Progenitor cell of endocrine pancreas (in vitro differentiated cells): ENCODE measurements around the gene MAG. TPM values are rescaled to one million over a fixed set of nuclear protein-coding genes. Genes with fewer than 3 reads are reported as not detected.

Experiments used
- DNase-seq: peaks from one replicate; pipeline ENCODE4 v3.0.0; 2021; ENCODE audit warnings: low spot score; ENCODE audit not compliant: unreplicated experiment
- H3K27ac Mint-ChIP-seq: 2 replicates; pipeline ENCODE4 v1.8.0; 2021; ENCODE audit warnings: mild to moderate bottlenecking, moderate library complexity, mixed read lengths
- H3K27me3 Mint-ChIP-seq: 2 replicates; pipeline ENCODE4 v1.8.0; 2021; ENCODE audit warnings: mixed read lengths
- H3K36me3 Mint-ChIP-seq: 2 replicates; pipeline ENCODE4 v1.8.0; 2022; ENCODE audit warnings: mixed read lengths; ENCODE audit not compliant: insufficient read depth
- H3K4me1 Mint-ChIP-seq: 2 replicates; pipeline ENCODE4 v1.8.0; 2021; ENCODE audit warnings: low read depth, mixed read lengths
- H3K4me3 Mint-ChIP-seq: 2 replicates; pipeline ENCODE4 v1.8.0; 2021; ENCODE audit warnings: low read depth, mild to moderate bottlenecking, moderate library complexity, mixed read lengths
- H3K9me3 Mint-ChIP-seq: 2 replicates; pipeline ENCODE4 v1.8.0; 2021; ENCODE audit warnings: low read depth, mixed read lengths
- CTCF ChIP-seq: fragments of 200-600 bp; sonication (generic); IDR thresholded peaks from one replicate; pipeline ENCODE4 v1.5.0; 2021; ENCODE audit warnings: antibody characterized with exemption, mild to moderate bottlenecking; ENCODE audit not compliant: unreplicated experiment
- total RNA-seq: library from RNA; stranded (reverse); gene quantifications from 2 replicates; pipeline ENCODE4 v1.2.1, GENCODE V29; 2021

Gene MAG
- total RNA-seq, 1 donor from 2014 or later: 1.4 TPM

- Mint-ChIP-seq H3K9me3 (no peaks in the 10 kb centered on the region), H3K27me3 (peaks cover 11% of the 10 kb centered on the region), H3K36me3 (no peaks in the 10 kb centered on the region), H3K4me3 (no peak within 1 kb of the TSS), H3K27ac (no peak within 1 kb of the TSS), H3K4me1 (no peaks in the 10 kb centered on the region)
- no peak for TF ChIP-seq CTCF
- DNase-seq: no peak
Observed at GRCh38 chr19:35328851-35329285, 36.9 kb downstream of the MAG start, which contains the start of gene CD22. TSS of gene CD22 (plus strand) at chr19:35329187. CDS start at chr19:35332041, 2,854 bp downstream.

GRCh38 chr19:35329323-35329722 lies 37.4 kb downstream of the MAG start:
- TF ChIP-seq CTCF: no peak
- Mint-ChIP-seq H3K4me3 (no peak overlapping the region), H3K27ac (no peak overlapping the region), H3K9me3 (no peaks in the 10 kb centered on the region), H3K36me3 (no peaks in the 10 kb centered on the region), H3K4me1 (no peaks in the 10 kb centered on the region), H3K27me3 (peaks cover 11% of the 10 kb centered on the region)
- no peak for DNase-seq

GRCh38 chr19:35330475-35330874 lies 38.5 kb downstream of the MAG start:
- no peaks in the 10 kb centered on the region for H3K4me1 Mint-ChIP-seq
- peaks cover 11% of the 10 kb centered on the region for H3K27me3 Mint-ChIP-seq
- no peaks in the 10 kb centered on the region for H3K9me3 Mint-ChIP-seq
- TF ChIP-seq CTCF: no peak
- H3K4me3 Mint-ChIP-seq: no peak overlapping the region
- no peaks in the 10 kb centered on the region for H3K36me3 Mint-ChIP-seq
- no peak overlapping the region for H3K27ac Mint-ChIP-seq
- no peak for DNase-seq

- no peak for TF ChIP-seq CTCF
- no peak for DNase-seq
- Mint-ChIP-seq H3K4me3 (no peak overlapping the region), H3K27ac (no peak overlapping the region), H3K36me3 (no peaks in the 10 kb centered on the region), H3K4me1 (no peaks in the 10 kb centered on the region), H3K9me3 (no peaks in the 10 kb centered on the region), H3K27me3 (peaks cover 7% of the 10 kb centered on the region)
Observed at GRCh38 chr19:35331551-35332214, 39.7 kb downstream of the MAG start.

GRCh38 chr19:35332817-35333216 lies 40.9 kb downstream of the MAG start:
- no peaks in the 10 kb centered on the region for H3K9me3 Mint-ChIP-seq
- peaks cover 3% of the 10 kb centered on the region for H3K27me3 Mint-ChIP-seq
- no peak for TF ChIP-seq CTCF
- no peaks in the 10 kb centered on the region for H3K4me1 Mint-ChIP-seq
- no peak overlapping the region for H3K27ac Mint-ChIP-seq
- no peaks in the 10 kb centered on the region for H3K36me3 Mint-ChIP-seq
- no peak overlapping the region for H3K4me3 Mint-ChIP-seq
- no peak for DNase-seq
